ENCODE measurements around the gene OR56A1.

GRCh38 chr11:6061475-6061874 is 30.9 kb upstream of the OR56A1 start:
- TF ChIP-seq RNF219 (CRISPR knock-in tag; IDR thresholded peaks at IDR 0.05), result no peak
- no peak for TF ChIP-seq MECOM (CRISPR knock-in tag; IDR thresholded peaks at IDR 0.05)
- no peak for TF ChIP-seq HIVEP1 (CRISPR knock-in tag; IDR thresholded peaks at IDR 0.05)
- TF ChIP-seq ZNF274 (IDR thresholded peaks at IDR 0.05; ENCODE audit: borderline replicate concordance, low read depth, low read length), result no peak
- no peak for TF ChIP-seq CTCF (IDR thresholded peaks at IDR 0.05 in 2 of 3, conservative IDR thresholded peaks at IDR 0.05 in 1 of 3; ENCODE audit: insufficient read depth in 2 of 3, low read depth in 1 of 3, low read length in 3 of 3)
- no peak for TF ChIP-seq PTRF (tag; IDR thresholded peaks at IDR 0.05)
- no peak for TF ChIP-seq ATF2 (CRISPR knock-in tag; IDR thresholded peaks at IDR 0.05)
- TF ChIP-seq JUN (IDR thresholded peaks at IDR 0.05; ENCODE audit: borderline replicate concordance, low read depth, low read length), result no peak
- TF ChIP-seq JUN (CRISPR knock-in tag; IDR thresholded peaks at IDR 0.05; ENCODE audit: borderline replicate concordance), result no peak
- TF ChIP-seq USF1 (CRISPR knock-in tag; IDR thresholded peaks at IDR 0.05), result no peak
- no peak for TF ChIP-seq ZNF384 (IDR thresholded peaks at IDR 0.05; ENCODE audit: low read depth, low read length)
